HepG2 (cell line): Measurements from ENCODE around the gene PFKFB4. TPM values are rescaled to one million over a fixed set of nuclear protein-coding genes. Genes with fewer than 3 reads are reported as not detected.

Experiments used
- AHDC1 ChIP-seq: sonication (generic); formaldehyde crosslinking; IDR thresholded peaks from 2 replicates; pipeline ENCODE4 v1.5.1; 2020; ENCODE audit warnings: mild to moderate bottlenecking, missing genetic modification reagents, borderline replicate concordance
- ARNT ChIP-seq: fragments of 450-650 bp; IDR thresholded peaks from 2 replicates; pipeline ENCODE4 v1.6.1; 2017
- BCL3 ChIP-seq: sonication (generic); formaldehyde crosslinking; IDR thresholded peaks from 2 replicates; pipeline ENCODE4 v1.5.1; 2020; ENCODE audit warnings: mild to moderate bottlenecking, missing genetic modification reagents, moderate library complexity
- CBFB ChIP-seq: sonication (generic); formaldehyde crosslinking; IDR thresholded peaks from 2 replicates; pipeline ENCODE4 v1.4.0; 2020; ENCODE audit warnings: missing genetic modification reagents
- ELF1 ChIP-seq: sonication (generic); formaldehyde crosslinking; IDR thresholded peaks from 2 replicates; pipeline ENCODE4 v1.4.0; 2020; ENCODE audit warnings: missing genetic modification reagents
- FOXA1 ChIP-seq, 2 experiments: fragments of 450-650 bp in 1 of 2; sonication (generic) in 1 of 2; formaldehyde crosslinking in 1 of 2; IDR thresholded peaks; 2 replicates each; pipeline versions ENCODE4 v1.4.0 to v1.6.1; 2016 to 2020; ENCODE audit warnings: missing genetic modification reagents in 1 of 2
- GABPA ChIP-seq, 2 experiments: IDR thresholded peaks; 2 replicates each; pipeline ENCODE4 v1.6.1; 2011 to 2016; ENCODE audit warnings: low read depth in 2 of 2, low read length in 1 of 2, missing biosample characterization in 1 of 2, missing genetic modification characterization in 1 of 2
- GATAD2A ChIP-seq: IDR thresholded peaks from 2 replicates; pipeline ENCODE4 v1.6.1; 2016
- IRF2 ChIP-seq: IDR thresholded peaks from 2 replicates; pipeline ENCODE4 v1.6.1; 2018; ENCODE audit warnings: missing genetic modification reagents, missing compliant biosample characterization
- KAT8 ChIP-seq: IDR thresholded peaks from 2 replicates; pipeline ENCODE4 v1.6.1; 2016; ENCODE audit warnings: missing genetic modification reagents, missing compliant biosample characterization
- KLF6 ChIP-seq: IDR thresholded peaks from 2 replicates; pipeline ENCODE4 v1.8.0; 2016; ENCODE audit warnings: missing biosample characterization, missing genetic modification reagents
- MAX ChIP-seq: IDR thresholded peaks from 2 replicates; pipeline ENCODE4 v1.6.1; 2012; ENCODE audit warnings: inconsistent platforms
- MXD4 ChIP-seq: IDR thresholded peaks from 2 replicates; pipeline ENCODE4 v1.6.1; 2016; ENCODE audit warnings: mild to moderate bottlenecking, missing biosample characterization, missing genetic modification reagents
- RCOR2 ChIP-seq: IDR thresholded peaks from 2 replicates; pipeline ENCODE4 v1.6.1; 2016; ENCODE audit warnings: missing biosample characterization, missing genetic modification reagents
- SMAD1 ChIP-seq: sonication (generic); formaldehyde crosslinking; IDR thresholded peaks from 2 replicates; pipeline ENCODE4 v1.4.0; 2020; ENCODE audit warnings: missing genetic modification reagents, low read depth, mild to moderate bottlenecking, borderline replicate concordance
- SMAD3 ChIP-seq: sonication (generic); formaldehyde crosslinking; IDR thresholded peaks from 2 replicates; pipeline ENCODE4 v1.4.0; 2020; ENCODE audit warnings: missing genetic modification reagents
- ZBTB25 ChIP-seq: IDR thresholded peaks from 2 replicates; pipeline ENCODE4 v1.6.1; 2018; ENCODE audit warnings: missing genetic modification reagents
- ZMYM3 ChIP-seq: sonication (generic); formaldehyde crosslinking; IDR thresholded peaks from 2 replicates; pipeline ENCODE4 v1.5.1; 2020; ENCODE audit warnings: mild to moderate bottlenecking, missing genetic modification reagents
- ZNF343 ChIP-seq: sonication (generic); formaldehyde crosslinking; IDR thresholded peaks from 2 replicates; pipeline ENCODE4 v1.4.0; 2020; ENCODE audit warnings: mild to moderate bottlenecking, missing genetic modification reagents
- ZNF614 ChIP-seq: IDR thresholded peaks from 2 replicates; pipeline ENCODE4 v1.6.1; 2018; ENCODE audit warnings: missing biosample characterization, missing genetic modification reagents, inconsistent platforms, borderline replicate concordance
- ZNF639 ChIP-seq: conservative IDR thresholded peaks from 2 replicates; pipeline ENCODE4 v1.6.1; 2018; ENCODE audit warnings: missing genetic modification reagents
- polyA plus RNA-seq, 8 experiments: library from polyadenylated mRNA; depleted of rRNA in 3 of 8; stranded (reverse) in 7 of 8; unstranded in 1 of 8; fragments of >200 nt; fragmentation: Illumina TruSeq in 4 of 8; extraction: Trizol in 4 of 8; gene quantifications; 2 replicates each; pipeline versions ENCODE4 v1.2.1 to v1.2.3, GENCODE V29; 2011 to 2016; ENCODE audit warnings: low read depth in 4 of 8, missing spikeins in 1 of 8, mixed read lengths in 1 of 8; ENCODE audit not compliant: insufficient read depth in 1 of 8
- total RNA-seq, 5 experiments: library from RNA; depleted of rRNA; stranded (reverse); fragments of >200 nt; fragmentation: Illumina TruSeq; extraction: Trizol; gene quantifications; 2 replicates each; pipeline ENCODE4 v1.2.3, GENCODE V29; 2016; ENCODE audit warnings: low read depth in 1 of 5

PFKFB4 gene
- total and polyA plus RNA-seq, 2 of the 13 experiments (the other 11 are each of a cell fraction or from before 2014, with no cell fraction given) = 7.1 to 103 TPM

GRCh38 chr3:48472923-48473616 is 83.5 kb downstream of the PFKFB4 start (continued):
- TF ChIP-seq AHDC1 (no peak), GABPA (IDR thresholded peaks at IDR 0.05; ENCODE audit: low read depth, low read length) (no peak), GABPA (CRISPR knock-in tag; IDR thresholded peaks at IDR 0.05; ENCODE audit: low read depth) (peak; percentile 44), SMAD1 (CRISPR knock-in tag) (0 out of 2 replicates have a peak, but pooled peaks have one; percentile 81), ZNF639 (CRISPR knock-in tag) (0 out of 2 replicates have a peak, but pooled peaks have one; percentile 22), ZNF343 (CRISPR knock-in tag) (0 out of 2 replicates have a peak, but pooled peaks have one; percentile 8), KAT8 (CRISPR knock-in tag) (peak; percentile 68; the same call in 1 of the 2 replicates), ARNT (no peak), IRF2 (peak; percentile 74), CBFB (CRISPR knock-in tag) (peak; percentile 72), MAX (peak; percentile 57), ZMYM3 (CRISPR knock-in tag) (no peak; the same call in none of the 2 replicates), ZNF614 (CRISPR knock-in tag) (peak; percentile 85; the same call in 1 of the 2 replicates), ZBTB25 (CRISPR knock-in tag) (no peak), KLF6 (CRISPR knock-in tag) (0 out of 2 replicates have a peak, but pooled peaks have one; percentile 45), ELF1 (peak; percentile 30; the same call in 1 of the 2 replicates), SMAD3 (CRISPR knock-in tag) (no peak), GATAD2A (CRISPR knock-in tag) (peak; percentile 71; the same call in 1 of the 2 replicates), RCOR2 (CRISPR knock-in tag) (peak; percentile 31; the same call in 1 of the 2 replicates), FOXA1 (IDR thresholded peaks at IDR 0.05) (no peak), FOXA1 (CRISPR knock-in tag; IDR thresholded peaks at IDR 0.05) (0 out of 2 replicates have a peak, but pooled peaks have one; percentile 39), BCL3 (CRISPR knock-in tag) (peak; percentile 86; the same call in 1 of the 2 replicates), MXD4 (CRISPR knock-in tag) (peak; percentile 38; the same call in 1 of the 2 replicates)
